A673 (cell line): ENCODE measurements around the gene ELAVL1. TPM values are rescaled to one million over a fixed set of nuclear protein-coding genes. Genes with fewer than 3 reads are reported as not detected.

ENCODE experiments used
- BruUV-seq: library from RNA; stranded (reverse); fragments of 400-500 nt; replicated peaks from 2 replicates; lab custom pipeline; 2021; lab: Mats Ljungman, UMichigan
- CTCF ChIA-PET: fragments of 300-600 bp; sonication (Branson Sonifier 250); formaldehyde crosslinking; loops from one replicate; lab custom pipeline; 2022; ENCODE audit warnings: antibody characterized with exemption; lab: Charles Lee
- POLR2A ChIA-PET: fragments of 300-600 bp; sonication (Branson Sonifier 250); formaldehyde crosslinking; loops from one replicate; lab custom pipeline; 2022; ENCODE audit warnings: antibody characterized with exemption; ENCODE audit not compliant: low non-redundant PET; lab: Charles Lee
- DNase-seq: peaks from one replicate; pipeline ENCODE4 v3.0.0-alpha.2; 2015; ENCODE audit warnings: low spot score
- H3K27ac ChIP-seq: fragments of 200-600 bp; sonication (generic); 2 replicates; pipeline ENCODE4 v1.5.1; 2016; ENCODE audit warnings: mixed run types, low read depth, mild to moderate bottlenecking, mixed read lengths, antibody characterized with exemption, low read length; ENCODE audit not compliant: poor library complexity, severe bottlenecking
- H3K27me3 ChIP-seq: fragments of 200-600 bp; sonication (generic); replicated peaks from 2 replicates; pipeline ENCODE4 v1.6.1; 2017; ENCODE audit warnings: mixed run types, low read depth, mild to moderate bottlenecking, mixed read lengths, antibody characterized with exemption, low read length; ENCODE audit not compliant: insufficient read depth, poor library complexity
- H3K36me3 ChIP-seq: fragments of 200-600 bp; sonication (generic); 2 replicates; pipeline ENCODE4 v1.6.1; 2016; ENCODE audit warnings: mixed run types, mild to moderate bottlenecking, mixed read lengths, antibody characterized with exemption, low read length; ENCODE audit not compliant: insufficient read depth, poor library complexity, severe bottlenecking
- H3K4me1 ChIP-seq: fragments of 200-600 bp; sonication (generic); 2 replicates; pipeline ENCODE4 v1.6.1; 2017; ENCODE audit warnings: mixed run types, mild to moderate bottlenecking, mixed read lengths, antibody characterized with exemption, low read length; ENCODE audit not compliant: insufficient read depth, poor library complexity, severe bottlenecking
- H3K4me3 ChIP-seq: fragments of 200-600 bp; sonication (generic); 2 replicates; pipeline ENCODE4 v1.5.1; 2016; ENCODE audit warnings: low read depth, mixed run types, mild to moderate bottlenecking, mixed read lengths, low read length; ENCODE audit not compliant: poor library complexity, severe bottlenecking
- H3K9me3 ChIP-seq: fragments of 200-600 bp; sonication (generic); 2 replicates; pipeline ENCODE4 v1.6.1; 2016; ENCODE audit warnings: mixed run types, low read depth, mild to moderate bottlenecking, mixed read lengths, antibody characterized with exemption, low read length; ENCODE audit not compliant: poor library complexity, severe bottlenecking
- CTCF ChIP-seq: fragments of 300-800, 200-600 bp; sonication (generic); conservative IDR thresholded peaks from 2 replicates; pipeline ENCODE4 v1.5.1; 2017; ENCODE audit warnings: low read depth, mild to moderate bottlenecking, antibody characterized with exemption, low read length, moderate library complexity, mixed read lengths
- EZH2 ChIP-seq: fragments of 200-600 bp; sonication (generic); IDR thresholded peaks from 2 replicates; pipeline ENCODE4 v1.6.1; 2017; ENCODE audit warnings: borderline replicate concordance, low read depth, mild to moderate bottlenecking, mixed read lengths, antibody characterized with exemption, low read length; ENCODE audit not compliant: poor library complexity, severe bottlenecking
- intact Hi-C: fragments of 100-400 bp; cut with micrococcal nuclease; formaldehyde crosslinking; loops from one replicate; pipeline ENCODE4 v1.10.0; 2022; ENCODE audit not compliant: unreplicated experiment
- total RNA-seq: library from RNA; stranded (reverse); gene quantifications from 2 replicates; pipeline ENCODE4 v1.2.3, GENCODE V29; 2021

The ELAVL1 gene
- total RNA-seq, 1 experiment from 2014 or later = 171 TPM

- Histone ChIP-seq H3K4me3 (no peak overlapping the region), H3K27ac (peak overlapping the region; percentile 51), H3K27me3 (no peaks in the 10 kb centered on the region), H3K36me3 (peaks cover 40% of the 10 kb centered on the region), H3K9me3 (no peaks in the 10 kb centered on the region), H3K4me1 (peaks cover 33% of the 10 kb centered on the region)
- CTCF ChIA-PET = interaction anchor here (0.5 to 1.6 kb wide), 4 partner anchors 8 to 361 kb away, joined by 3 to 9 read pairs (median 6); partner anchors contain the start of gene TIMM44
- TF ChIP-seq EZH2 = no peak
- TF ChIP-seq CTCF = peak; percentile 53
- no TSS peak for BruUV-seq
- POLR2A ChIA-PET = interaction anchor here (0.5 to 1.1 kb wide), 3 partner anchors 15 to 79 kb away, joined by 3 to 5 read pairs (median 3); no protein-coding TSS in a partner anchor
- DNase-seq = peak; percentile 79
- intact Hi-C loops = no loop called here
These were observed 76.4 kb downstream of the ELAVL1 start for GRCh38 chr19:7928741-7929701.

DNA sequence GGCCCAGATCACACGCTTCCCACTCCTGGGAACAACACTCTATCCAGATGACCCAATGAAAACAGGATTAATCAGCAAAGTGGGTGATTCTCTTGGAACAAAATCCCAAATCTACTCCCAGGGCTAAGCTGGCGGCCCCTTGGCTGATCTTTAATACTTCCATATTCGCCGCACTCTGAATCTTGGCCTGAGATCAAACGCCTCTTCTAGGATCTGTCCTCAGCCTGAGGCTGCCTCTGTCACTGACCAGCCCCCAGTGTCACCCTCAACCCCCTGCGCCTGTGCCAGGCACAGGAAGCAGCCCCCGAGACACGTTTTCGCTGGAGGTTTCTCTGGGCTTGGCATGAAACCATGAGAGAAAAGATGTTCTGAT, 77.1 kb downstream of the ELAVL1 start:
- DNase-seq = no peak
- no peaks in the 10 kb centered on the region for H3K27me3 ChIP-seq
- ChIA-PET POLR2A (interaction anchor here (0.6 kb wide), 1 partner anchor 25 kb away, joined by 3 read pairs; no protein-coding TSS in a partner anchor), CTCF (interaction anchor here (1.4 to 1.6 kb wide), 2 partner anchors 8 to 16 kb away, joined by 3 to 9 read pairs; partner anchors contain the start of gene TIMM44)
- no peaks in the 10 kb centered on the region for H3K9me3 ChIP-seq
- H3K4me3 ChIP-seq = no peak overlapping the region
- peaks cover 33% of the 10 kb centered on the region for H3K36me3 ChIP-seq
- H3K4me1 ChIP-seq = peaks cover 40% of the 10 kb centered on the region
- intact Hi-C loops = no loop called here
- no TSS peak for BruUV-seq
- TF ChIP-seq EZH2 = no peak
- no peak for TF ChIP-seq CTCF
- peak overlapping the region; percentile 51 for H3K27ac ChIP-seq

- no peaks in the 10 kb centered on the region for H3K27me3 ChIP-seq
- no TSS peak for BruUV-seq
- peaks cover 32% of the 10 kb centered on the region for H3K36me3 ChIP-seq
- peak overlapping the region; percentile 51 for H3K27ac ChIP-seq
- CTCF ChIA-PET = no interaction called here
- no peak for DNase-seq
- no peak overlapping the region for H3K4me3 ChIP-seq
- H3K9me3 ChIP-seq = no peaks in the 10 kb centered on the region
- TF ChIP-seq EZH2 (no peak), CTCF (no peak)
- POLR2A ChIA-PET = no interaction called here
- intact Hi-C loops = no loop called here
- peaks cover 43% of the 10 kb centered on the region for H3K4me1 ChIP-seq
These were observed 77.7 kb downstream of the ELAVL1 start for GRCh38 chr19:7927605-7928333.
